A549 (cell line): ENCODE results near the gene RNF26.

ENCODE experiments used
- CEBPB ChIP-seq, 2 experiments: fragments of >200 bp in 1 of 2; sonication (Bioruptor Twin) in 1 of 2; formaldehyde crosslinking in 1 of 2; IDR thresholded peaks; 2 replicates each; pipeline ENCODE4 v1.6.1; 2012 to 2016
- CHD2 ChIP-seq: fragments of 150-350 bp; IDR thresholded peaks from 2 replicates; pipeline ENCODE4 v1.6.1; 2014; ENCODE audit warnings: low read length; ENCODE audit not compliant: partially characterized antibody
- JUN ChIP-seq, 2 experiments: fragments of >200 bp; sonication (Bioruptor Twin); formaldehyde crosslinking; IDR thresholded peaks; 2 replicates in 1 of 2; 3 replicates in 1 of 2; pipeline ENCODE4 v1.6.1; 2016 to 2017
- MAFK ChIP-seq: fragments of 450-650 bp; IDR thresholded peaks from 2 replicates; pipeline ENCODE4 v1.6.1; 2014; ENCODE audit not compliant: partially characterized antibody
- MAZ ChIP-seq: fragments of 150-350 bp; IDR thresholded peaks from 2 replicates; pipeline ENCODE4 v1.6.1; 2014; ENCODE audit warnings: antibody characterized with exemption, low read depth, low read length, borderline replicate concordance
- NFE2L2 ChIP-seq: fragments of 150-350 bp; conservative IDR thresholded peaks from 2 replicates; pipeline ENCODE4 v1.6.1; 2014; ENCODE audit warnings: low read length
- POLR2A ChIP-seq: IDR thresholded peaks from 2 replicates; pipeline ENCODE4 v1.6.1; 2012; ENCODE audit warnings: mild to moderate bottlenecking, low read length
- RARB ChIP-seq: fragments of 250-450 bp; sonication (Bioruptor Pico); IDR thresholded peaks from 2 replicates; pipeline ENCODE4 v1.8.0; 2021; ENCODE audit warnings: mild to moderate bottlenecking, moderate library complexity
- ZSCAN20 ChIP-seq: fragments of 250-450 bp; sonication (Bioruptor Pico); IDR thresholded peaks from 2 replicates; pipeline ENCODE4 v1.8.0; 2022; ENCODE audit warnings: mild to moderate bottlenecking, moderate library complexity
- TF ChIP-seq, protein P1 (sequence below): fragments of >200 bp; sonication (Bioruptor Twin); formaldehyde crosslinking; IDR thresholded peaks from 3 replicates; pipeline ENCODE4 v1.5.1; 2016
- TF ChIP-seq, protein P2 (sequence below): IDR thresholded peaks from 2 replicates; pipeline ENCODE4 v1.6.1; 2012
- TF ChIP-seq, protein P3 (sequence below): fragments of >200 bp; sonication (Bioruptor Twin); formaldehyde crosslinking; IDR thresholded peaks from 2 replicates; pipeline ENCODE4 v1.6.1; 2016

DNA sequence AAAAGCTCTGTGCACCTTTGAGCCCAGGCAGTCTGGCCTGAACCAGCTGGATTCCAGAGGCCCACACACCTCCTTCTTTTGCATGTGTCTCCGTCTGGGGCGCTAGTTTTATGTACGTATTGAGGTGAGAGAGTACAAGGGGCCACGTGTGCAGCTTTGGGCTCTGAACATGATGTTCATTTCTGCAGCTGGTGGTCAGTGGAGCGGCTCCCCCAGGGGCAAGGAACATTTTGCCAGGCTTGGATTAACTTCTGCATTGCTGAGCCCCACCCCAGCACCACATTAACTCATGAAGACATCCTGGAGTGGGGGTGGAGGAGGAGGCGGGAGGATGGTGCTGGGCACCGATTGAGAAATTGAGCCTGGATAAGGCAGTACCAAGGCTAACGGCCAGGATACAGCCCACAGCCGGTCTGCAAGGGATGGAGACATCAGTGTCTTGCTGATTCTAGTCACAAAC lies 33.4 kb downstream of the RNF26 start:
- TF ChIP-seq, protein P1, sequence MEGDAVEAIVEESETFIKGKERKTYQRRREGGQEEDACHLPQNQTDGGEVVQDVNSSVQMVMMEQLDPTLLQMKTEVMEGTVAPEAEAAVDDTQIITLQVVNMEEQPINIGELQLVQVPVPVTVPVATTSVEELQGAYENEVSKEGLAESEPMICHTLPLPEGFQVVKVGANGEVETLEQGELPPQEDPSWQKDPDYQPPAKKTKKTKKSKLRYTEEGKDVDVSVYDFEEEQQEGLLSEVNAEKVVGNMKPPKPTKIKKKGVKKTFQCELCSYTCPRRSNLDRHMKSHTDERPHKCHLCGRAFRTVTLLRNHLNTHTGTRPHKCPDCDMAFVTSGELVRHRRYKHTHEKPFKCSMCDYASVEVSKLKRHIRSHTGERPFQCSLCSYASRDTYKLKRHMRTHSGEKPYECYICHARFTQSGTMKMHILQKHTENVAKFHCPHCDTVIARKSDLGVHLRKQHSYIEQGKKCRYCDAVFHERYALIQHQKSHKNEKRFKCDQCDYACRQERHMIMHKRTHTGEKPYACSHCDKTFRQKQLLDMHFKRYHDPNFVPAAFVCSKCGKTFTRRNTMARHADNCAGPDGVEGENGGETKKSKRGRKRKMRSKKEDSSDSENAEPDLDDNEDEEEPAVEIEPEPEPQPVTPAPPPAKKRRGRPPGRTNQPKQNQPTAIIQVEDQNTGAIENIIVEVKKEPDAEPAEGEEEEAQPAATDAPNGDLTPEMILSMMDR: no peak
- TF ChIP-seq POLR2A (no peak), CEBPB (IDR thresholded peaks at IDR 0.05) (no peak), NFE2L2 (no peak), CHD2 (no peak), ZSCAN20 (no peak), JUN (IDR thresholded peaks at IDR 0.05) (no peak), RARB (CRISPR knock-in tag) (no peak), MAZ (no peak), MAFK (no peak)
- TF ChIP-seq, protein P2, sequence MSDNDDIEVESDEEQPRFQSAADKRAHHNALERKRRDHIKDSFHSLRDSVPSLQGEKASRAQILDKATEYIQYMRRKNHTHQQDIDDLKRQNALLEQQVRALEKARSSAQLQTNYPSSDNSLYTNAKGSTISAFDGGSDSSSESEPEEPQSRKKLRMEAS: no peak
- TF ChIP-seq, protein P3, sequence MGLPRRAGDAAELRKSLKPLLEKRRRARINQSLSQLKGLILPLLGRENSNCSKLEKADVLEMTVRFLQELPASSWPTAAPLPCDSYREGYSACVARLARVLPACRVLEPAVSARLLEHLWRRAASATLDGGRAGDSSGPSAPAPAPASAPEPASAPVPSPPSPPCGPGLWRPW: no peak
